ENCODE results near the gene GCC1.
"Not testable (repeated sequence)": the region's sequence is repeated elsewhere in the genome, so short reads cannot be mapped to it uniquely, and the experiment has no call there.

GCC1 gene

GRCh38 chr7:127568034-127568433 lies 17.4 kb downstream of the GCC1 start:
- not testable (repeated sequence) for H3K4me3 ChIP-seq (ENCODE audit: insufficient read depth in 1 of 2, low read depth in 1 of 2, low read length in 2 of 2); H2AK5ac ChIP-seq (ENCODE audit: low read length, severe bottlenecking)
- WGBS, result no CpG with 5 or more reads among the region's 3 CpGs

GRCh38 chr7:127566242-127566641 lies 19.2 kb downstream of the GCC1 start:
- Histone ChIP-seq H3K14ac (ENCODE audit: low read length in 2 of 2) (no peak overlapping the region), H3K27me3 (ENCODE audit: control insufficient read depth in 1 of 2, insufficient read depth in 1 of 2, low read length in 2 of 2) (no peaks in the 10 kb centered on the region), H3K4me3 (ENCODE audit: insufficient read depth in 1 of 2, low read depth in 1 of 2, low read length in 2 of 2) (no peak overlapping the region), H2BK12ac (ENCODE audit: low read length in 2 of 2) (no peak overlapping the region), H3K4me1 (ENCODE audit: control insufficient read depth, insufficient read depth, low read depth, low read length) (no peaks in the 10 kb centered on the region), H3K79me1 (replicated peaks; ENCODE audit: low read length, poor library complexity, severe bottlenecking) (no peaks in the 10 kb centered on the region), H3K27ac (ENCODE audit: low read length, poor library complexity, severe bottlenecking) (no peak overlapping the region), H2BK5ac (ENCODE audit: low read depth, low read length, poor library complexity, severe bottlenecking) (no peak overlapping the region), H3K23ac (ENCODE audit: low read length in 2 of 2) (no peak overlapping the region), H3K4ac (ENCODE audit: low read depth in 1 of 2, low read length in 2 of 2) (no peak overlapping the region), H3K9ac (ENCODE audit: low read length) (no peak overlapping the region), H2BK120ac (ENCODE audit: low read depth, low read length) (no peak overlapping the region), H2AFZ (ENCODE audit: low read depth, low read length) (no peak overlapping the region), H3K36me3 (ENCODE audit: control insufficient read depth in 1 of 2, insufficient read depth in 2 of 2, low read depth in 1 of 2, low read length in 2 of 2) (no peaks in the 10 kb centered on the region), H3K18ac (ENCODE audit: low read depth in 1 of 2, low read length in 2 of 2) (no peak overlapping the region), H2AK5ac (ENCODE audit: low read length, severe bottlenecking) (no peak overlapping the region), H4K91ac (ENCODE audit: low read length) (no peak overlapping the region), H2BK15ac (ENCODE audit: low read depth, poor library complexity, severe bottlenecking) (no peak overlapping the region), H3K9me3 (ENCODE audit: control insufficient read depth, low read length) (peaks cover 10% of the 10 kb centered on the region), H3K4me2 (ENCODE audit: low read length, poor library complexity, severe bottlenecking) (no peak overlapping the region), H4K8ac (ENCODE audit: low read length) (no peak overlapping the region)
- 91% methylated on average over 2 of the region's 3 CpGs for WGBS
- DNase-seq, result no peak

More at GRCh38 chr7:127568034-127568433, 17.4 kb downstream of the GCC1 start:
- not testable (repeated sequence) for H3K9me3 ChIP-seq (ENCODE audit: control insufficient read depth, low read length); H3K18ac ChIP-seq (ENCODE audit: low read depth in 1 of 2, low read length in 2 of 2); H3K4me2 ChIP-seq (ENCODE audit: low read length, poor library complexity, severe bottlenecking); H3K36me3 ChIP-seq (ENCODE audit: control insufficient read depth in 1 of 2, insufficient read depth in 2 of 2, low read depth in 1 of 2, low read length in 2 of 2); H2BK5ac ChIP-seq (ENCODE audit: low read depth, low read length, poor library complexity, severe bottlenecking); H4K91ac ChIP-seq (ENCODE audit: low read length); H3K4ac ChIP-seq (ENCODE audit: low read depth in 1 of 2, low read length in 2 of 2); H2BK12ac ChIP-seq (ENCODE audit: low read length in 2 of 2); DNase-seq; H3K79me1 ChIP-seq (replicated peaks; ENCODE audit: low read length, poor library complexity, severe bottlenecking); H2BK15ac ChIP-seq (ENCODE audit: low read depth, poor library complexity, severe bottlenecking); H3K4me1 ChIP-seq (ENCODE audit: control insufficient read depth, insufficient read depth, low read depth, low read length); H3K14ac ChIP-seq (ENCODE audit: low read length in 2 of 2); H4K8ac ChIP-seq (ENCODE audit: low read length); H2AFZ ChIP-seq (ENCODE audit: low read depth, low read length); H3K23ac ChIP-seq (ENCODE audit: low read length in 2 of 2); H2BK120ac ChIP-seq (ENCODE audit: low read depth, low read length); H3K27me3 ChIP-seq (ENCODE audit: control insufficient read depth in 1 of 2, insufficient read depth in 1 of 2, low read length in 2 of 2); H3K27ac ChIP-seq (ENCODE audit: low read length, poor library complexity, severe bottlenecking); H3K9ac ChIP-seq (ENCODE audit: low read length)

- Histone ChIP-seq H3K27ac (ENCODE audit: low read length, poor library complexity, severe bottlenecking) (no peak overlapping the region), H3K9me3 (ENCODE audit: control insufficient read depth, low read length) (peaks cover under 1% of the 10 kb centered on the region), H3K79me1 (replicated peaks; ENCODE audit: low read length, poor library complexity, severe bottlenecking) (no peaks in the 10 kb centered on the region), H3K4me1 (ENCODE audit: control insufficient read depth, insufficient read depth, low read depth, low read length) (no peaks in the 10 kb centered on the region), H3K23ac (ENCODE audit: low read length in 2 of 2) (no peak overlapping the region), H3K4ac (ENCODE audit: low read depth in 1 of 2, low read length in 2 of 2) (no peak overlapping the region), H2BK15ac (ENCODE audit: low read depth, poor library complexity, severe bottlenecking) (no peak overlapping the region), H2BK12ac (ENCODE audit: low read length in 2 of 2) (no peak overlapping the region), H3K4me3 (ENCODE audit: insufficient read depth in 1 of 2, low read depth in 1 of 2, low read length in 2 of 2) (no peak overlapping the region), H3K18ac (ENCODE audit: low read depth in 1 of 2, low read length in 2 of 2) (no peak overlapping the region), H2BK5ac (ENCODE audit: low read depth, low read length, poor library complexity, severe bottlenecking) (no peak overlapping the region), H2BK120ac (ENCODE audit: low read depth, low read length) (no peak overlapping the region), H4K91ac (ENCODE audit: low read length) (no peak overlapping the region), H3K4me2 (ENCODE audit: low read length, poor library complexity, severe bottlenecking) (no peak overlapping the region), H3K27me3 (ENCODE audit: control insufficient read depth in 1 of 2, insufficient read depth in 1 of 2, low read length in 2 of 2) (no peaks in the 10 kb centered on the region), H3K9ac (ENCODE audit: low read length) (no peak overlapping the region), H3K14ac (ENCODE audit: low read length in 2 of 2) (no peak overlapping the region), H4K8ac (ENCODE audit: low read length) (no peak overlapping the region), H3K36me3 (ENCODE audit: control insufficient read depth in 1 of 2, insufficient read depth in 2 of 2, low read depth in 1 of 2, low read length in 2 of 2) (no peaks in the 10 kb centered on the region), H2AFZ (ENCODE audit: low read depth, low read length) (no peak overlapping the region), H2AK5ac (ENCODE audit: low read length, severe bottlenecking) (no peak overlapping the region)
- WGBS, result 83% methylated on average over 1 of the region's 2 CpGs
- DNase-seq, result no peak
Observed at GRCh38 chr7:127557803-127558202, 27.6 kb downstream of the GCC1 start.

- H3K79me1 ChIP-seq (replicated peaks; ENCODE audit: low read length, poor library complexity, severe bottlenecking), result no peaks in the 10 kb centered on the region
- H3K27me3 ChIP-seq (ENCODE audit: control insufficient read depth in 1 of 2, insufficient read depth in 1 of 2, low read length in 2 of 2), result no peaks in the 10 kb centered on the region
- H4K8ac ChIP-seq (ENCODE audit: low read length), result no peak overlapping the region
- no peaks in the 10 kb centered on the region for H3K36me3 ChIP-seq (ENCODE audit: control insufficient read depth in 1 of 2, insufficient read depth in 2 of 2, low read depth in 1 of 2, low read length in 2 of 2)
- no peak overlapping the region for H2BK15ac ChIP-seq (ENCODE audit: low read depth, poor library complexity, severe bottlenecking)
- WGBS, result 80% methylated on average over 1 of the region's 2 CpGs
- H3K4me1 ChIP-seq (ENCODE audit: control insufficient read depth, insufficient read depth, low read depth, low read length), result no peaks in the 10 kb centered on the region
- H2BK120ac ChIP-seq (ENCODE audit: low read depth, low read length), result no peak overlapping the region
- no peak overlapping the region for H2AFZ ChIP-seq (ENCODE audit: low read depth, low read length)
- H3K14ac ChIP-seq (ENCODE audit: low read length in 2 of 2), result no peak overlapping the region
- no peak overlapping the region for H3K23ac ChIP-seq (ENCODE audit: low read length in 2 of 2)
- H3K4me2 ChIP-seq (ENCODE audit: low read length, poor library complexity, severe bottlenecking), result no peak overlapping the region
- no peak for DNase-seq
- H3K4me3 ChIP-seq (ENCODE audit: insufficient read depth in 1 of 2, low read depth in 1 of 2, low read length in 2 of 2), result no peak overlapping the region
- H3K9me3 ChIP-seq (ENCODE audit: control insufficient read depth, low read length), result no peaks in the 10 kb centered on the region
- H4K91ac ChIP-seq (ENCODE audit: low read length), result no peak overlapping the region
- no peak overlapping the region for H2BK5ac ChIP-seq (ENCODE audit: low read depth, low read length, poor library complexity, severe bottlenecking)
- no peak overlapping the region for H3K18ac ChIP-seq (ENCODE audit: low read depth in 1 of 2, low read length in 2 of 2)
- H3K4ac ChIP-seq (ENCODE audit: low read depth in 1 of 2, low read length in 2 of 2), result no peak overlapping the region
- H2BK12ac ChIP-seq (ENCODE audit: low read length in 2 of 2), result no peak overlapping the region
- no peak overlapping the region for H3K9ac ChIP-seq (ENCODE audit: low read length)
- H2AK5ac ChIP-seq (ENCODE audit: low read length, severe bottlenecking), result no peak overlapping the region
- H3K27ac ChIP-seq (ENCODE audit: low read length, poor library complexity, severe bottlenecking), result no peak overlapping the region
Observed at GRCh38 chr7:127556404-127556803, 29.0 kb downstream of the GCC1 start.

Measured in mesenchymal stem cell (in vitro differentiated cells and primary cell).